ENCODE data around the gene TCEA2. TPM values are rescaled to one million over a fixed set of nuclear protein-coding genes. Genes with fewer than 3 reads are reported as not detected.

Gene TCEA2
- total and polyA plus RNA-seq, 2 of the 13 experiments (the other 11 are each of a cell fraction or from before 2014, with no cell fraction given): 28.1 to 33.7 TPM

- TF ChIP-seq ZNF503 (CRISPR knock-in tag; IDR thresholded peaks at IDR 0.05): no peak
- peak; percentile 52 for TF ChIP-seq ETV5 (CRISPR knock-in tag; IDR thresholded peaks at IDR 0.05; ENCODE audit: borderline replicate concordance)
- TF ChIP-seq EHMT2 (IDR thresholded peaks at IDR 0.05; ENCODE audit: borderline replicate concordance, low read depth, low read length): no peak
- no peak for TF ChIP-seq TEF (CRISPR knock-in tag; IDR thresholded peaks at IDR 0.05)
- no peak for TF ChIP-seq ZNF563 (CRISPR knock-in tag; IDR thresholded peaks at IDR 0.05)
- TF ChIP-seq ZNF576 (CRISPR knock-in tag; IDR thresholded peaks at IDR 0.05): no peak
- 0 out of 2 replicates have a peak, but pooled peaks have one; percentile 14 for TF ChIP-seq TFE3 (CRISPR knock-in tag; IDR thresholded peaks at IDR 0.05)
- peak; percentile 75; the same call in 1 of the 2 replicates for TF ChIP-seq KAT8 (CRISPR knock-in tag; IDR thresholded peaks at IDR 0.05)
- TF ChIP-seq NAIF1 (CRISPR knock-in tag; IDR thresholded peaks at IDR 0.05; ENCODE audit: borderline replicate concordance): no peak
- peak; percentile 44; the same call in 1 of the 2 replicates for TF ChIP-seq ZBTB49 (CRISPR knock-in tag; IDR thresholded peaks at IDR 0.05; ENCODE audit: borderline replicate concordance)
- TF ChIP-seq JUND (CRISPR knock-in tag; IDR thresholded peaks at IDR 0.05): no peak
- TF ChIP-seq ZNF737 (CRISPR knock-in tag; IDR thresholded peaks at IDR 0.05; ENCODE audit: borderline replicate concordance): no peak
- TF ChIP-seq HMGXB3 (CRISPR knock-in tag; IDR thresholded peaks at IDR 0.05; ENCODE audit: borderline replicate concordance): no peak
- no peak for TF ChIP-seq ZNF562 (CRISPR knock-in tag; IDR thresholded peaks at IDR 0.05; ENCODE audit: borderline replicate concordance)
- TF ChIP-seq ZNF333 (CRISPR knock-in tag; IDR thresholded peaks at IDR 0.05; ENCODE audit: borderline replicate concordance): no peak
- TF ChIP-seq EZH2 (conservative IDR thresholded peaks at IDR 0.05; ENCODE audit: low read depth, low read length): no peak
- TF ChIP-seq RFX5 (IDR thresholded peaks at IDR 0.05; ENCODE audit: low read depth, low read length): no peak
- TF ChIP-seq ZNF253 (CRISPR knock-in tag; IDR thresholded peaks at IDR 0.05; ENCODE audit: borderline replicate concordance): no peak
- 0 out of 2 replicates have a peak, but pooled peaks have one; percentile 75 for TF ChIP-seq GFI1 (CRISPR knock-in tag; IDR thresholded peaks at IDR 0.05; ENCODE audit: borderline replicate concordance)
These were observed 27.1 kb upstream of the TCEA2 start, which contains the start of gene C20orf204 (continued) for GRCh38 chr20:64035933-64036345.
